HL-60/S4 (cell line): Measurements from ENCODE around the gene GPN1.
"Not testable (repeated sequence)": the region's sequence is repeated elsewhere in the genome, so short reads cannot be mapped to it uniquely, and the experiment has no call there.

ENCODE experiments used
- in situ Hi-C: fragments of 300-500 bp; cut with MboI; formaldehyde crosslinking; loops from 2 replicates; pipeline ENCODE4 v1.14.3; 2022; ENCODE audit warnings: low sequenced_read_pairs

The GPN1 gene

DNA sequence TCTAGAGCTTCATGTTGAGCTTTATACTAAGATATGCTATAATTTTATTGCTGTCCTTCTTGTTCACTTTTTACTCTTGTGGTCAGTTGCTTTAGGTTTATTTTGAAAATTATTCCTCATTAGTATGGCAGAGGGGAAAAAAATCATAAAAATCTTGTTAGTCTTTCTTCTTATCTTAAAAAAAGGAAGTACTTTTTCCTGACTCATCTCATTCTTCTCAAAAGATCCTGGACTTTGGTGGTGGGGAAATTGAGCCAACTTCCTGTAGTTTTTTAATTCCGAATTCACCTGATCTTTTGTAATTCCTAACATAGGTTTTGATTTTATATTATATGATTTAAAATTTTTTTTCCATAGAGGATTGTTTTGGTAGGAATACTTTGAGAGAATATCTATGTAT lies 38.6 kb downstream of the GPN1 start:
- in situ Hi-C loops: no loop called here

DNA sequence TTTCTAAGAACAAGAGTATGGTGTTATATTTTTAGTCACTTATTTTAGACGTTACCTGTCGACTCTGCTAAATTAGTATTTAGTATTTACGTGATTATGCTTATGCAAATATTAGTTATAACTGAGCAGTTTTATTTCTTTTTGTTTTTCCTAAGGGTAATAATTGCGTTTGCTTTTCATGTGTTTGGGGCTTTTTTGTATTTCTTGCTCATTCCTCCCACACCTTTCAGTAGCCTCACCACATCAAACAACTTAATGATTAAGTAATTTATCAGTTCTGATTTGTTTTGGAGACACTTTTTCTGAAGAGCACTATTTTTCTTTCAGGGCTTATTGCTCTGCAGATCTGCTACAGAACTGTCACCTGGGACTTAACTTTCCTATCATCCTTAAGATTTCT lies 42.4 kb downstream of the GPN1 start:
- in situ Hi-C loops: no loop called here

DNA sequence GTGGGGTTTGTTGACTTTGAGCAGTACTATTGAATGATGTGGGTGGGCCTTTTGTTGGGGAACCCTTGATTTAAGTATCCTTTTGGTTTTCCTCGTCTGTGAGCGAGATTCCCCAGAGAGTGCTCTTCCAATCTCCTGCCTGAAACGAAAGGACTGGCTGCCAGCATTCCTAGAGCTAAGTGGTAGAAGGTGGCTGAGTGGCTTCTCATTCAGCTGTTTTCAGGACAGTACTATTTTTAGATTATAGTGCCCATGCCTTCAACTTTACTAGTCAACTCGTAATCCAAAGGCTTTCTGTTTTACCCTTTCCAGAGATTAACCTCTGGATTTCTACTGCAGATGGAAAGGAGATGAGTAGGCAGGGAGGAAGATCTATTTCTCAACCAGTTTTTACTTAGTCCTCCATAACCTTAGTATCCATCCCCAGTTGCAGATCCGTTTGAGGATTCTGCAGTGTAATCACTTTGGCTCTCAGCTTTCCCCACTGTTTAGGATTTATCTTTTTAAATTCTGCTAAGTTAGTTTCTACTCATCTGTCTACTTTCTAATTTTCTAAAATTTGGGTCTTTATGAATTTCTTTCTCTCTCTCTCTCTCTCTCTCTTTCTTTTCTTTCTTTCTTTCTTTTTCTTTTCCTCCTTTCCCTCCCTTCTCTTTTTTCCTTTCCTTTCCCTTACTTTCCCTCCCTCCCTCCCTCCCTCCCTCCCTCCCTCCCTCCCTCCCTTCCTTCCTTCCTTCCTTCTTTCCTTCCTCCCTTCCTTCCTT lies 44.1 kb downstream of the GPN1 start:
- in situ Hi-C loops: no loop called here

DNA sequence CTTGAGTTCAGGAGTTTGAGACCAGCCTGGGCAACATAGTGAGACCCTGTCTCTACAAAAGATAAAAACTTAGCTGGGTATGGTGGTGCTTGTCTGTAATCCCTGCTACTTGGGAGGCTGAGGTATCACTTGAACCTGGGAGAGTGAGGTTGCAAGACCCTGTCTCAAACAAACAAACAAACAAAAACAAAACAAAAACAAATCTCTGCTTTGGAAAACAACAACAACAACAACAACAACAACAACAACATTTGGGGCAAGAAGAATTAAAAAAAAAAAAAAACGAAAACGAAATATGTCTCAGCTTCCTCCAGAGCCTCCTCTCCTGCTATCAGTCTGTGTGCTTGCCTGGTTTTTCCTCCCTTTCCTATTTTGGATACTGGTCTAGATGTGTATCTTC lies 51.7 kb downstream of the GPN1 start:
- in situ Hi-C loops: no loop called here

DNA sequence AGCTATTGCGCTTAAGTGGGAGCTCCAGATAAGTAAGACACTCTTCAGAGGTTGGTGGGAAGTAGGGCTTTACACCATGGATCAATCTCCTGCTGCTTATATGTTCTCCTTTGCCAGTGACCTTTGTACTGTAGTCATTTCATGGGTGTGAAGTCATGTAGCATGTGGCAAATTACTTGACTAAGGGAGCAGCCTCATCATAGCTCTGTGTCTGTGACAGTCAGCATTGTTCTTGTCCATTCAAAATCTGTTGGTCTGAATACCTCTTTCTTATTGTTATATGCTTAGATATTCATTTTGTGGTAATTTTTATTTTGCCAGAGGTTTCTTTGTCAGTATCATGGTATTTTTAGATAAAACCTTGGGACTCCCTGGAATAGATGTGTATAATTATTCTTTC lies 53.0 kb downstream of the GPN1 start:
- in situ Hi-C loops: no loop called here

DNA sequence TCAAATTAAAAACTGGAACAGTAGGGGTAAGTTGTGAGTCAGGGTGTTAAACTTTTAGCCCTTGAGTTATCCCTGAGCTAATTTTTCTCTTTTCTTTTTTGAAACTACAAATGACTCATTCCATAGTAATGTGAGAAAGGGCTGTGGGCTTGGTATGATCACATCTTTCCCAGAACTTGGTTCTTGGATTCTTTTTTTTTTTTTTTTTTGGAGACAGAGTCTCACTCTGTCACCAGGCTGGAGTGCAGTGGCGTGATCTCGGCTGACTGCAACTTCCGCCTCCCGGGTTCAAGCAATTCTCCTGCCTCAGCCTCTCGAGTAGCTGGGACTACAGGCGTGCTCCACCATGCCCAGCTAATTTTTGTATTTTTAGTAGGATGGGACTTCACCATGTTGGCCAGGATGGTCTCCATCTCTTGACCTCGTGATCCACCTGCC lies 53.5 kb downstream of the GPN1 start:
- in situ Hi-C loops: not testable (repeated sequence)

GRCh38 chr2:27683390-27684071 lies 54.7 kb downstream of the GPN1 start:
- in situ Hi-C loops: no loop called here

DNA sequence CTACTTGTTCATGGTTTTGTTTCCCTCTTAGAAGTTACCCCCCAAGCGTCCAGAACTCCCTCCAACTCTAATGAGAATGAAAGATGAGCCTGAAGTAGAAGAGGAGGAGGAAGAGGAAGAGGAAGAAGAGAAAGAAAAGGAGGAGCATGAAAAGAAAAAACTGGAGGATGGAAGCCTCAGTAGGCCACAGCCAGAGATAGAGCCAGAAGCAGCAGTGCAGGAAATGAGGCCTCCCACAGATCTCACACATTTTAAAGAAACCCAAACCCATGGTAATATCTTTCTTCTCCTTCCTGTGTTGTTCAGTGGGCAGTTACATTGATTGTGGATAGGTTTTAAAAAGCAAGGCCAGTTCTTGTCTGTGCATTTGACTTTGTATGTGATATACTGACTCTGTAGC lies 56.2 kb downstream of the GPN1 start:
- in situ Hi-C loops: not testable (repeated sequence)

DNA sequence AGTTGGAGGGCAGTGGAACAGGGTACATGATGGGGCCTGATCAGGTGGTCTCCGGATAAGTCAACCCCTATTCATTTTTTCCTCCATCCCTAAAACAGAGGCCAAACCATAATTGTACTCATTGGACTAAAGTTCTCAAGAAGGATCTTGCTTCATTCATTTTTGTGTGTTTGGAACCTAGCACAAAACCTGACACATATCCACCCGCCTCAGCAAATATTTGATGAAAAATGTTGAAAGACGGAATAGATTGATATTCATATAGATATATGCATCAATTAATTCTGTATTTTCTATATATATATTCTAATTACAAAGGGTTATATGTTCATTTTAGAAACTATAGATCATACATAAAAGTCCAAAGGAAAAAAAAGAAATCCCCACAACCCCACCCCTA lies 56.7 kb downstream of the GPN1 start:
- in situ Hi-C loops: no loop called here

- in situ Hi-C loops: no loop called here
These were observed 58.4 kb downstream of the GPN1 start for GRCh38 chr2:27687232-27687631.

DNA sequence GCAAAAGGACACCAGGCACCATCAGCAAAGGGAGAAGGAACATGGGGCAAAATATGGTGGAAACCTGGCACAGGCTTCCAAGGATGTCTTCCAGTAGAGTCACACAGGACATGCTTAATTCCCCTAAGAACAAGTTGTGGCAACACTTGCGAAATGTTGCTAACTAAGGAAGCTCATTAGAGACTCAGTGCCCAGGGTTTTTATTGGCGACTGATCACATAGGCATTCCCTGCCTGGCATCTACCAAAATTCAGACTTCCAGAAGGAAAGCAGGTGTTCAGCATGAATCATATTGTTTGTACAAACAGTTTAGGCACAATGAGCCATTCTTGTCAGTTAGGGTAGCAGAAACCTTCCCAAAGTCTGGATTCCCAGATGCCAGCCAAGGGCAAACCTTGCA lies 60.6 kb downstream of the GPN1 start:
- in situ Hi-C loops: no loop called here

- in situ Hi-C loops: no loop called here
These were observed 61.2 kb downstream of the GPN1 start for GRCh38 chr2:27690052-27690451.

- in situ Hi-C loops: no loop called here
These were observed 68.8 kb downstream of the GPN1 start for GRCh38 chr2:27697660-27698059.
